ENCODE results near the gene SPHKAP.

Gene SPHKAP

DNA sequence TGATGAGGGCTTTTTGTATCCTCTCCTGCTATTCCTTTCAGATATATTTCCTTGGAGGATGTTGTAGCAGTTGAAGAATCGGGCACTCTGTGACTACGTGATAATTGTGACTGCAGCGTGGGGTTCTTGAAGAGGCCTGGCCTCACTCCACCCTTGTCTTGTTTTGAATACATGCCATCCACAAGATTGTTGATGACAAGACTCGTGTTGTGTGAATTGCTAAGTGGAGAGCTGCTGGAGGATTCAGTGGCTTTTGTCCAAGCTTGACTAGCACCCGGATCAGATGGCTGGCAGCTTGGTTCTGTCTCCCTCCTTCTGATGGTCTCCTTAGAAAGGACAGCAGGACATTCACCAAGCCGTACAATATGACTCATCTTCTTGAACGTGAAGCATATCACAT lies 163.2 kb downstream of the SPHKAP start:
- H3K4me3 ChIP-seq (ENCODE audit: low read depth in 1 of 2, low read length in 2 of 2) = no peak overlapping the region
- no peaks in the 10 kb centered on the region for H3K9me3 ChIP-seq (ENCODE audit: low read length)
- H3K27me3 ChIP-seq (ENCODE audit: control insufficient read depth in 1 of 2, insufficient read depth in 2 of 2, low read length in 2 of 2) = no peaks in the 10 kb centered on the region
- H3K36me3 ChIP-seq (ENCODE audit: insufficient read depth, low read length) = no peaks in the 10 kb centered on the region
- no peak overlapping the region for H3K27ac ChIP-seq (ENCODE audit: low read depth, low read length)
- no peak overlapping the region for H3K9ac ChIP-seq (ENCODE audit: low read length)
- H3K4me1 ChIP-seq (ENCODE audit: insufficient read depth, low read length) = no peaks in the 10 kb centered on the region

DNA sequence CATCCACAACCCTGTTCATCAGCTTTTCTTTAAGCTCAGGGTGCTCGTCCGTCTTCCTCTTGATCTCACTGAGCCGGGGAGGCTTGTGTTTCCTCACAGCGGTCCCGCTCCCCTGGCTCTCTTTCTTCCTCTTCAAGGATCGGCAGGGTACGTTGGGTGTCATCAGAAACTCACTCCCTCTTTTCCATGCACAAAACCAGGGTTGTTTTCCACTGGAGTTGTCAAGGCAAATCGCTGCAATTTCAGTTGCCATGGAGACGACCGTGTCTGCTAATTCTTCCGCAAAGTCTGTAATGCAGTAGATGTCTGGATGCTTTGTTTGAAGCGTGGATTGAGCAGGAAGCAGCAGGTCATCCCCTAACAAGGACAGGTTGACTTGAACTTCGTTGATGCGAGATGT lies 163.7 kb downstream of the SPHKAP start:
- no peaks in the 10 kb centered on the region for H3K9me3 ChIP-seq (ENCODE audit: low read length)
- H3K27me3 ChIP-seq (ENCODE audit: control insufficient read depth in 1 of 2, insufficient read depth in 2 of 2, low read length in 2 of 2) = no peaks in the 10 kb centered on the region
- no peak overlapping the region for H3K27ac ChIP-seq (ENCODE audit: low read depth, low read length)
- H3K4me3 ChIP-seq (ENCODE audit: low read depth in 1 of 2, low read length in 2 of 2) = no peak overlapping the region
- no peaks in the 10 kb centered on the region for H3K36me3 ChIP-seq (ENCODE audit: insufficient read depth, low read length)
- no peak overlapping the region for H3K9ac ChIP-seq (ENCODE audit: low read length)
- H3K4me1 ChIP-seq (ENCODE audit: insufficient read depth, low read length) = no peaks in the 10 kb centered on the region

DNA sequence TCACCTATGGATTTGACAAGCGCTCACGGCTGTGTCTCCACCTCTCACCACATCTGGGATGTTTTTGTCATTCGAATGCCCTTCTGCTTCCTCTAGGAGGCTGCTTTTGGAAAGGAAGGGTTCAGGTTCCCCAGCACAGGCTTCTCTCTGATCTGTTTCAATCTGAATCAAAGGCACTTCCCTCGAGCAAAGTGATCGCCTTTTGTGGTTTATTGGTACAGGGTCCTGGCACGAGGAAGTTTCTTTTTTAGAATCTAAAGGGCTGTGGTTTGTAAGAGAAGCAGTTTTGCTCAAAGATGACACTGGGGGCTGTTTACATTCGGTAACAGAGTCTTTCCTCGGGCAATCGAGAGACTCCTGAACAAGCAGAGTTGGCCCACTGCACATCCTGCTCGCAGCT lies 165.1 kb downstream of the SPHKAP start:
- Histone ChIP-seq H3K4me3 (ENCODE audit: low read depth in 1 of 2, low read length in 2 of 2) (no peak overlapping the region), H3K36me3 (ENCODE audit: insufficient read depth, low read length) (no peaks in the 10 kb centered on the region), H3K27ac (ENCODE audit: low read depth, low read length) (no peak overlapping the region), H3K27me3 (ENCODE audit: control insufficient read depth in 1 of 2, insufficient read depth in 2 of 2, low read length in 2 of 2) (no peaks in the 10 kb centered on the region), H3K9ac (ENCODE audit: low read length) (no peak overlapping the region), H3K9me3 (ENCODE audit: low read length) (no peaks in the 10 kb centered on the region), H3K4me1 (ENCODE audit: insufficient read depth, low read length) (no peaks in the 10 kb centered on the region)

DNA sequence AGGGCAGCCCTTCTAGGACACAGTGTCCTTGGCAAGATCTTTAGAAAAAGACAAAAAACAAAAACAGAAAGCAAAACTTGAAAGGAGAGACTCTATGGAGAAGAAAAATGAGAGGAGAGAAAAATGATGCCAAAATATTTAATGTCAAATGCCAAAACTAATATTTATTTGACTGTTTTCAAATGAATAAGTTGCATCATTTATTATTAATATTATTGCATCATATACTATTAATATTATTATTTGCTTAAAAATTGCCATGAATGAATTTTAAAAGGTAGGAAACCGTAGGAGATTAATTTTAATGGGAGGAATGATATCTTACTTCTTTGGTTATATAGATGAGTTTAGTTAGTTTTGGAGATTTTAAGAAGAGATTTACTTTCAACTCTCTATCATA lies 165.7 kb downstream of the SPHKAP start:
- no peaks in the 10 kb centered on the region for H3K4me1 ChIP-seq (ENCODE audit: insufficient read depth, low read length)

DNA sequence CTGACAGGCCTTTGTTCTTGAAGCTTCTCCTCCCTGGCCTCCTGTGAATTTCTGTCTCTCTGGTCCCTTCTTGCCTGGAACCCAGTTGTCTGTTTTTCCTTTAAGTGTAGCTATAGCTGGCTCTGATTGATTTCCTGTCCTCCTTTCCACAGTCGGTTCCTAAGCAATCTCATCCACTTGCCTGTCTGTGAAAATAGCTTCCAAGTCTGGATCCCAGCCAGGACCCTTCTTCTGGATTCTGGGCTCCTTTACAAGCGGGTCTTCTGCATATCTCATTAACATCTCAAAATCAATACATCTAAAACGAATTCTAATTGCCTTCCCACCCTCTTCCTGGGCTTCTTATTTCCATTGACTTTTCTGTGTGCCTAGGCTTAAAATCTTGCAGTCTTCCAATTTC lies 185.1 kb downstream of the SPHKAP start:
- no peak overlapping the region for H3K4me3 ChIP-seq (ENCODE audit: low read depth in 1 of 2, low read length in 2 of 2)
- no peak overlapping the region for H3K9ac ChIP-seq (ENCODE audit: low read length)
- no peaks in the 10 kb centered on the region for H3K9me3 ChIP-seq (ENCODE audit: low read length)
- no peaks in the 10 kb centered on the region for H3K36me3 ChIP-seq (ENCODE audit: insufficient read depth, low read length)
- no peaks in the 10 kb centered on the region for H3K27me3 ChIP-seq (ENCODE audit: control insufficient read depth in 1 of 2, insufficient read depth in 2 of 2, low read length in 2 of 2)
- H3K4me1 ChIP-seq (ENCODE audit: insufficient read depth, low read length) = no peaks in the 10 kb centered on the region
- no peak overlapping the region for H3K27ac ChIP-seq (ENCODE audit: low read depth, low read length)

More for the DNA sequence above, 165.7 kb downstream of the SPHKAP start:
- Histone ChIP-seq H3K36me3 (ENCODE audit: insufficient read depth, low read length) (no peaks in the 10 kb centered on the region), H3K9ac (ENCODE audit: low read length) (no peak overlapping the region), H3K9me3 (ENCODE audit: low read length) (no peaks in the 10 kb centered on the region), H3K27ac (ENCODE audit: low read depth, low read length) (no peak overlapping the region), H3K27me3 (ENCODE audit: control insufficient read depth in 1 of 2, insufficient read depth in 2 of 2, low read length in 2 of 2) (no peaks in the 10 kb centered on the region), H3K4me3 (ENCODE audit: low read depth in 1 of 2, low read length in 2 of 2) (no peak overlapping the region)

DNA sequence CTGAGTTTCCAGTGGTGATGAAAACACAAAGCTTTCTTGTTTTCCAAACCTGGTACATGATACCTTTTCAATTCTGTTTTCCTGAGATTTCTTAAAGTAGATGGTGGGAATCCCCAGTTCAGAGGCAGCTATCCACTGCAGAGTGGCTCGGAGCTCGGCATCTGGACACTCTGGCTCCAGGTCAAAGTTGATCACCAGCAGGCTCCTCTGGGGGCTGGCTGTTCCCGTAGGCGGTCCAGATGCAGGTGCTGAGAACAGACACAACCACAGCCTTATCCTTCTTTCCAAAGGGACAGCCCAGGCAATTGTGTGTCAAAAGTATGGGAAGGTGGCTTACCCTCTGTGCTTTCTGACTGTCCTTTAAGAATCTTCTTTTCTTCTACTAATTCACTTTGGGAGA lies 190.6 kb downstream of the SPHKAP start:
- H3K27ac ChIP-seq (ENCODE audit: low read depth, low read length) = no peak overlapping the region

DNA sequence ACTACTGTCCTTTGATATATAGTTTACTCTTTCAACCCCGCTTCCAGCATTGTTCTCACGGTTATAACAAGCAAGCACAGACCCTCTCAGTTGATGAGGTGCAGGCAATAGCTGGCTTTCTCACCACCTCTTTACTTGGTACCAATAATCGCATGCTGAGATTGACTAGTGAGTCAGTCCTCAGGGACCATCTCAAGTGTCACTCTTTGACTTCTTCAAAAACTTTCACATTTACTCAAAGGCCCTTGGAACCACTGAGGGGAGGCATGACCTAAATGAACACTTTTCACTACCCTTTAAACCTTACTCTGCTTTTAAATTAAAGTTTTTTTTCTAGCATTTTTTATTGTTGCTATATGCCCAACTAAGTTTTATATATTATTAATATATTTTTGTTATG lies 208.2 kb downstream of the SPHKAP start:
- Histone ChIP-seq H3K4me3 (ENCODE audit: low read depth in 1 of 2, low read length in 2 of 2) (no peak overlapping the region), H3K4me1 (ENCODE audit: insufficient read depth, low read length) (no peaks in the 10 kb centered on the region), H3K9me3 (ENCODE audit: low read length) (no peaks in the 10 kb centered on the region)

More for the DNA sequence above, 190.6 kb downstream of the SPHKAP start:
- Histone ChIP-seq H3K4me1 (ENCODE audit: insufficient read depth, low read length) (no peaks in the 10 kb centered on the region), H3K9me3 (ENCODE audit: low read length) (no peaks in the 10 kb centered on the region), H3K4me3 (ENCODE audit: low read depth in 1 of 2, low read length in 2 of 2) (no peak overlapping the region), H3K9ac (ENCODE audit: low read length) (no peak overlapping the region), H3K27me3 (ENCODE audit: control insufficient read depth in 1 of 2, insufficient read depth in 2 of 2, low read length in 2 of 2) (no peaks in the 10 kb centered on the region), H3K36me3 (ENCODE audit: insufficient read depth, low read length) (no peaks in the 10 kb centered on the region)

DNA sequence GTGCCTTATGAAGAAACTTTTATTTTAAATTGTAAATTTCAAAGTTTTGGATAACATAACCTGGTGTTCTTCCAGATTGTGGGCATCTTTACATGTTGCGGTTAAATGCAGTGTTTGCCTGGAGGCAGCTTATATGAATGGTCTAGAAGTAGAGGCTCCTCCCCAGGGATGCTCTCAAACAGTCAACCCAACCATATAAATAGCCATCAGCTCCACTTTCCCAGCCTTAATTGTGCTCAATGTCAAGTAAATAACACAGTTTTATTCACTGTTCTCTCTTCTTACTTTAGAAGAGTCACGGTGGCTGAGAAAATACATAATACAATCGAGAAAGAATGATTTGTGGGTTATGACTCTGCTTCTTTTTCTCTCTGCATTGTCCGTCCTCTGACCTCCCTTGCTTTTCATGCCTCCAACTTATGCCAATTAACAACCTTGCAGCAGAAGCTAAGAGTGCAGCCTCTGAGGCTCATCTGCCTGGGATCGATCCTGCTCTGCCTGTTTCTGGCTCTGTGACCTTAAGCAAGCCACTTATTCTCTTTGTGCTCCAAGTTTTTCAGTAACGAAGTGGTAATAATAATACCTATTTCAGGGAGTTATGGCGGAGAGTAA lies 209.8 kb downstream of the SPHKAP start:
- no peak overlapping the region for H3K4me3 ChIP-seq (ENCODE audit: low read depth in 1 of 2, low read length in 2 of 2)
- H3K4me1 ChIP-seq (ENCODE audit: insufficient read depth, low read length) = no peaks in the 10 kb centered on the region
- H3K9ac ChIP-seq (ENCODE audit: low read length) = no peak overlapping the region
- no peaks in the 10 kb centered on the region for H3K27me3 ChIP-seq (ENCODE audit: control insufficient read depth in 1 of 2, insufficient read depth in 2 of 2, low read length in 2 of 2)
- H3K9me3 ChIP-seq (ENCODE audit: low read length) = no peaks in the 10 kb centered on the region
- H3K27ac ChIP-seq (ENCODE audit: low read depth, low read length) = no peak overlapping the region
- no peaks in the 10 kb centered on the region for H3K36me3 ChIP-seq (ENCODE audit: insufficient read depth, low read length)

More for the DNA sequence above, 208.2 kb downstream of the SPHKAP start:
- no peaks in the 10 kb centered on the region for H3K36me3 ChIP-seq (ENCODE audit: insufficient read depth, low read length)
- no peak overlapping the region for H3K9ac ChIP-seq (ENCODE audit: low read length)
- H3K27me3 ChIP-seq (ENCODE audit: control insufficient read depth in 1 of 2, insufficient read depth in 2 of 2, low read length in 2 of 2) = no peaks in the 10 kb centered on the region
- no peak overlapping the region for H3K27ac ChIP-seq (ENCODE audit: low read depth, low read length)

DNA sequence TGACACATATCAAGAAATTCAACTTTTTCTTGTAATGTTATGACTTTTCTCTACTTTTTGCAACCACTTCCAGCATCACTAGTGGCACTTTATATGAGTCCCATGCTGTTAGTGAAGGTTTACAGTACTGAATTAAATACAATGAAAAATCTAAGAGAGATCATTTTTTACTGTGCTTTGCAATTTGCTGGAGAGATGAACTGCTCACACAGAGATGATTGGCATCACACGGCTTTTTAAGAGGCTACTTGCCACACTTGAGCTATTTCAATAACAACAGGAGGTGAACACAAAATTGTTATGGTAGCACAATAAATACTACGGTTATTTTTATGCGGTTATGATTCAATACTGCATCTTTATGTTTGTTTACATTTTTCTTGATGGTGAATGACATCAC lies 221.2 kb downstream of the SPHKAP start:
- Histone ChIP-seq H3K4me3 (ENCODE audit: low read depth in 1 of 2, low read length in 2 of 2) (no peak overlapping the region), H3K9me3 (ENCODE audit: low read length) (no peaks in the 10 kb centered on the region), H3K9ac (ENCODE audit: low read length) (no peak overlapping the region), H3K27me3 (ENCODE audit: control insufficient read depth in 1 of 2, insufficient read depth in 2 of 2, low read length in 2 of 2) (no peaks in the 10 kb centered on the region), H3K36me3 (ENCODE audit: insufficient read depth, low read length) (no peaks in the 10 kb centered on the region), H3K27ac (ENCODE audit: low read depth, low read length) (no peak overlapping the region), H3K4me1 (ENCODE audit: insufficient read depth, low read length) (no peaks in the 10 kb centered on the region)

DNA sequence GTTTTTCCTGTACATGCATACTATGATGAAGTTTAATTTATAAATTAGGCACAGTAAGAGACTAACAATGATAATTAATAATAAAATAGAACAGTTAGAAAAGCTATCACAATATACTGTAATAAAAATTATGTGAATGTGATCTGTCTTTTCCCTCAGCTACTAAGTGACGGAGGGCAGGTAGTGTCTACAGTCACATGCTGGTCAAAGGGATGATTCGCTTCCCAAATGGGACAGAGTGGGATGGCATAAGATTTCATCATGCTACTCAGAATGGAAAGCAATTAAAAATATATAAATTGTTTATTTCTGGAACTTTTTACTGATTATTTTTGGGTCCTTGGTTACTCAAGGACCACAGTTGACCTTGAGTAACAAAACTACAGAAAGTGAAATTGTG lies 238.5 kb downstream of the SPHKAP start:
- Histone ChIP-seq H3K4me1 (ENCODE audit: insufficient read depth, low read length) (no peaks in the 10 kb centered on the region), H3K4me3 (ENCODE audit: low read depth in 1 of 2, low read length in 2 of 2) (no peak overlapping the region), H3K27ac (ENCODE audit: low read depth, low read length) (no peak overlapping the region), H3K27me3 (ENCODE audit: control insufficient read depth in 1 of 2, insufficient read depth in 2 of 2, low read length in 2 of 2) (no peaks in the 10 kb centered on the region), H3K9ac (ENCODE audit: low read length) (no peak overlapping the region), H3K9me3 (ENCODE audit: low read length) (no peaks in the 10 kb centered on the region), H3K36me3 (ENCODE audit: insufficient read depth, low read length) (no peaks in the 10 kb centered on the region)

DNA sequence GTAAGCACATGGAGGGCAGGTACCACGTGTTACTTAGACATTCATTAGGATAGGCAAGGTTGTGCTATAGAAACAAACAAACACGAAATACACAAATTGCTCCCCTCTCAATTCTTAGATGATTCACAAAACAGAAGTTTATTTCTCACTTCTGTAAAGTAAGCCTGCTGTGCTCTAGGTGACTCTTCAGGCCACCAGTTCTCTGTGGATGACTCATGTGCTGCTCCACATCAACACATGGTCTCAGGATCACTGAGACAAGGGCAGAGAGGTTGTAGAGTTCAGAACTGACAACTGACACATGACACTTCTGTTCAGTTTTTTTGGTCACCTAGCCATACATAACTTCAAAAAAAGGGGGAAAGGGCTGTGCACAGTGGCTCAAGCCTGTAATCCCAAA lies 239.5 kb downstream of the SPHKAP start:
- no peaks in the 10 kb centered on the region for H3K9me3 ChIP-seq (ENCODE audit: low read length)
- H3K9ac ChIP-seq (ENCODE audit: low read length) = no peak overlapping the region
- H3K27ac ChIP-seq (ENCODE audit: low read depth, low read length) = no peak overlapping the region
- no peaks in the 10 kb centered on the region for H3K4me1 ChIP-seq (ENCODE audit: insufficient read depth, low read length)
- no peaks in the 10 kb centered on the region for H3K27me3 ChIP-seq (ENCODE audit: control insufficient read depth in 1 of 2, insufficient read depth in 2 of 2, low read length in 2 of 2)
- no peak overlapping the region for H3K4me3 ChIP-seq (ENCODE audit: low read depth in 1 of 2, low read length in 2 of 2)
- H3K36me3 ChIP-seq (ENCODE audit: insufficient read depth, low read length) = no peaks in the 10 kb centered on the region

DNA sequence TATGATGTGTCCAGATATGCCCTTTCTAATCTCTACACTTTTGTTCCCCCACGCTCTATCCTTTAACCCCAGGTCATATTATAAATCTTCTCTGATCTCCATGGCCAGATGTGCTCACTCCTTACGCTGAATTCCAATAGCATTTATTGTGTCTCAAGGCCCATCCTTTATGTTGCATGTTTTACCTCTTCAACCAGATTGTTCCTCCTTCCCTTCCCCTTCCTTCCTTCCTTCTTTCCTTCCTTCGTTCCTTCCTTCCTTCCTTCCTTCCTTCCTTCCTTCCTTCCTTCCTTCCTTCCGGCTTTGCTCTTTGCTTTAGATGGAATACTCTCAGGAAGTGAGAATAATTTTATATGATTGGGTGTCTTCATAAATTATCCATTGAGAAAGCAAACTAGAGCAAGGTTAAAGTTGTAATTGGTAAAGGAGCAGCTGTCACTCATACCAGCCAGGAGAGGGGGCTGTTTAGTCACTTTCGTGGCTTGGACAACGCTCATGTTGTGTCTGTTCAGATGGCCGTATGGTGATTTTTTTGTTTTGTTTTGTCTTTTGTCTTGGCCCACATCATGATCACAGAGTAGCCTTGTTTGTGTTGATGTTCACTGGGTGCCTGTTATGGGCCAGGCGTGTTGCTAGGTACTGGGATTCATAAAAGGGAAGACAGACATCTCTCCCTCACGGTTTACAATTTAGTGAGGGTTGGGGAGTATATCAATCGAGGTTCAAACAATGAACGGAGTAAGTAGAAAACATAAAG lies 242.0 kb downstream of the SPHKAP start:
- Histone ChIP-seq H3K27me3 (ENCODE audit: control insufficient read depth in 1 of 2, insufficient read depth in 2 of 2, low read length in 2 of 2) (no peaks in the 10 kb centered on the region), H3K9ac (ENCODE audit: low read length) (no peak overlapping the region), H3K27ac (ENCODE audit: low read depth, low read length) (no peak overlapping the region), H3K36me3 (ENCODE audit: insufficient read depth, low read length) (no peaks in the 10 kb centered on the region), H3K9me3 (ENCODE audit: low read length) (no peaks in the 10 kb centered on the region), H3K4me3 (ENCODE audit: low read depth in 1 of 2, low read length in 2 of 2) (no peak overlapping the region), H3K4me1 (ENCODE audit: insufficient read depth, low read length) (no peaks in the 10 kb centered on the region)

All from muscle layer of colon (tissue), 2 donors.